Measurements from ENCODE around the gene RAB28. TPM values are rescaled to one million over a fixed set of nuclear protein-coding genes. Genes with fewer than 3 reads are reported as not detected.

Gene RAB28
- total RNA-seq, 1 donor from 2014 or later = 67.3 TPM

DNA sequence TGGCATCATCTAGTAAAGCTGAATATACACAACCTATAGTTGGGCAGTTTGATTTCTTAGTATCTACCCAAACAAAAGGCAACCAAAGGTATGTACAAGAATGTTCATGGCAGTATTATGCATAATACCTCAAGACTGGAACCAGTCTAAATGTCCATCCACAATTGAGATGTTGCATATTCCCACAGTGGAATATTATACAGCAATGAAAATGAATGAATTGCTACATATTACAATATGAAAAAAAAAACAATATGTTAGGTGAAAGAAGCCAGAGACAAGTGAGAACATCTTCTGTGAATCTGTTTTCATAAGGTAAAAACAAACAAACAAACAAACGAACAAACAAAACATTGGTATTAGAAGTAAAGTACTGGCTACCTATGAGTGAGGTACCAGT, 11.6 kb upstream of the RAB28 start:
- Histone ChIP-seq H3K4me3 (no peak overlapping the region), H3F3A (ENCODE audit: low read depth) (no peaks in the 10 kb centered on the region), H3K36me3 (no peaks in the 10 kb centered on the region), H3K27ac (no peak overlapping the region), H3K4me1 (no peaks in the 10 kb centered on the region), H3K79me2 (ENCODE audit: low read depth) (no peaks in the 10 kb centered on the region), H3K9ac (no peak overlapping the region), H3K9me3 (ENCODE audit: low read depth) (no peaks in the 10 kb centered on the region), H2AFZ (replicated peaks) (no peak overlapping the region), H3K27me3 (no peaks in the 10 kb centered on the region), H4K20me1 (ENCODE audit: low read depth) (no peaks in the 10 kb centered on the region), H3K4me2 (no peak overlapping the region)
- no peak for DNase-seq (ENCODE audit: low spot score)
- Mint-ChIP-seq H3K9me3 (no peaks in the 10 kb centered on the region), H3K4me3 (no peak overlapping the region), H3K36me3 (no peaks in the 10 kb centered on the region), H3K4me1 (peaks cover 10% of the 10 kb centered on the region), H3K27ac (no peak overlapping the region), H3K27me3 (ENCODE audit: insufficient read depth, low read depth) (no peaks in the 10 kb centered on the region)
- TF ChIP-seq EZH2phosphoT487 (IDR thresholded peaks at IDR 0.05) (no peak), EZH2 (IDR thresholded peaks at IDR 0.05) (no peak)
- TF ChIP-seq, protein P1, sequence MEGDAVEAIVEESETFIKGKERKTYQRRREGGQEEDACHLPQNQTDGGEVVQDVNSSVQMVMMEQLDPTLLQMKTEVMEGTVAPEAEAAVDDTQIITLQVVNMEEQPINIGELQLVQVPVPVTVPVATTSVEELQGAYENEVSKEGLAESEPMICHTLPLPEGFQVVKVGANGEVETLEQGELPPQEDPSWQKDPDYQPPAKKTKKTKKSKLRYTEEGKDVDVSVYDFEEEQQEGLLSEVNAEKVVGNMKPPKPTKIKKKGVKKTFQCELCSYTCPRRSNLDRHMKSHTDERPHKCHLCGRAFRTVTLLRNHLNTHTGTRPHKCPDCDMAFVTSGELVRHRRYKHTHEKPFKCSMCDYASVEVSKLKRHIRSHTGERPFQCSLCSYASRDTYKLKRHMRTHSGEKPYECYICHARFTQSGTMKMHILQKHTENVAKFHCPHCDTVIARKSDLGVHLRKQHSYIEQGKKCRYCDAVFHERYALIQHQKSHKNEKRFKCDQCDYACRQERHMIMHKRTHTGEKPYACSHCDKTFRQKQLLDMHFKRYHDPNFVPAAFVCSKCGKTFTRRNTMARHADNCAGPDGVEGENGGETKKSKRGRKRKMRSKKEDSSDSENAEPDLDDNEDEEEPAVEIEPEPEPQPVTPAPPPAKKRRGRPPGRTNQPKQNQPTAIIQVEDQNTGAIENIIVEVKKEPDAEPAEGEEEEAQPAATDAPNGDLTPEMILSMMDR (IDR thresholded peaks at IDR 0.05) = no peak

DNA sequence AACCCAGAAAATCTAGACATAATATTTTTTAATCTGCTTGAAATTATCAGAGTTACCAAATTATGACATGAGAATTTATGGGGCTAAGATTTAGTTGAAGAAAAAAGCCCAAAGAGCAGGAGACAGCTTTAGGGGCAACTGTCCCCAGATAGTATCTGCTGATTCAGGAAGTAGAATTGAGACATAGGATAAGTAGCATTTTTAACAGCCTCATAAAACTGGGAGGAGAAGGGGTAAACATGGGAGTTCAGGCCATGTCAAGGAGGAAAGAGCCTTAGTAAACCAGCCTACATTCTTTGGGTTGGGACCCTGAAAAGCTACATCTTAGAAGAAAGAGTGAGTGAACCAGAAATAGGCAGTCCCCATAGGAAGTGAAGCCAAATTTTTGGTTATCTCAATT, 9.7 kb upstream of the RAB28 start:
- H3K27ac ChIP-seq = no peak overlapping the region
- H3K79me2 ChIP-seq (ENCODE audit: low read depth) = no peaks in the 10 kb centered on the region
- H3K4me3 Mint-ChIP-seq = no peak overlapping the region
- TF ChIP-seq EZH2 (IDR thresholded peaks at IDR 0.05) (no peak), EZH2phosphoT487 (IDR thresholded peaks at IDR 0.05) (no peak)
- TF ChIP-seq, protein P1 (IDR thresholded peaks at IDR 0.05) = no peak
- H2AFZ ChIP-seq (replicated peaks) = no peak overlapping the region
- no peaks in the 10 kb centered on the region for H3K9me3 Mint-ChIP-seq
- H3K27ac Mint-ChIP-seq = no peak overlapping the region
- H3K9me3 ChIP-seq (ENCODE audit: low read depth) = no peaks in the 10 kb centered on the region
- H3K4me1 ChIP-seq = no peaks in the 10 kb centered on the region
- no peaks in the 10 kb centered on the region for H3K36me3 Mint-ChIP-seq
- H3K4me3 ChIP-seq = no peak overlapping the region
- no peak for DNase-seq (ENCODE audit: low spot score)
- H4K20me1 ChIP-seq (ENCODE audit: low read depth) = no peaks in the 10 kb centered on the region
- no peaks in the 10 kb centered on the region for H3K27me3 ChIP-seq
- H3F3A ChIP-seq (ENCODE audit: low read depth) = no peaks in the 10 kb centered on the region
- H3K4me1 Mint-ChIP-seq = no peaks in the 10 kb centered on the region
- no peaks in the 10 kb centered on the region for H3K27me3 Mint-ChIP-seq (ENCODE audit: insufficient read depth, low read depth)
- no peak overlapping the region for H3K9ac ChIP-seq
- no peak overlapping the region for H3K4me2 ChIP-seq
- H3K36me3 ChIP-seq = no peaks in the 10 kb centered on the region

GRCh38 chr4:13492747-13493146, 8.6 kb upstream of the RAB28 start:
- no peaks in the 10 kb centered on the region for H3K4me1 Mint-ChIP-seq
- H3F3A ChIP-seq (ENCODE audit: low read depth) = no peaks in the 10 kb centered on the region
- no peak overlapping the region for H3K4me2 ChIP-seq
- H3K79me2 ChIP-seq (ENCODE audit: low read depth) = no peaks in the 10 kb centered on the region
- H3K4me3 ChIP-seq = no peak overlapping the region
- H3K9me3 Mint-ChIP-seq = peaks cover 3% of the 10 kb centered on the region
- no peak overlapping the region for H3K27ac ChIP-seq
- H3K9me3 ChIP-seq (ENCODE audit: low read depth) = no peaks in the 10 kb centered on the region
- TF ChIP-seq EZH2phosphoT487 (IDR thresholded peaks at IDR 0.05) = no peak
- TF ChIP-seq, protein P1 (IDR thresholded peaks at IDR 0.05) = no peak
- no peak for TF ChIP-seq EZH2 (IDR thresholded peaks at IDR 0.05)
- H3K36me3 ChIP-seq = no peaks in the 10 kb centered on the region
- H3K9ac ChIP-seq = no peak overlapping the region
- no peak overlapping the region for H3K27ac Mint-ChIP-seq
- H3K27me3 ChIP-seq = no peaks in the 10 kb centered on the region
- H2AFZ ChIP-seq (replicated peaks) = no peak overlapping the region
- H3K4me3 Mint-ChIP-seq = no peak overlapping the region
- no peak for DNase-seq (ENCODE audit: low spot score)
- H4K20me1 ChIP-seq (ENCODE audit: low read depth) = no peaks in the 10 kb centered on the region
- H3K36me3 Mint-ChIP-seq = no peaks in the 10 kb centered on the region
- no peaks in the 10 kb centered on the region for H3K4me1 ChIP-seq
- H3K27me3 Mint-ChIP-seq (ENCODE audit: insufficient read depth, low read depth) = no peaks in the 10 kb centered on the region
